ENCODE measurements around the gene CARD11.

DNA sequence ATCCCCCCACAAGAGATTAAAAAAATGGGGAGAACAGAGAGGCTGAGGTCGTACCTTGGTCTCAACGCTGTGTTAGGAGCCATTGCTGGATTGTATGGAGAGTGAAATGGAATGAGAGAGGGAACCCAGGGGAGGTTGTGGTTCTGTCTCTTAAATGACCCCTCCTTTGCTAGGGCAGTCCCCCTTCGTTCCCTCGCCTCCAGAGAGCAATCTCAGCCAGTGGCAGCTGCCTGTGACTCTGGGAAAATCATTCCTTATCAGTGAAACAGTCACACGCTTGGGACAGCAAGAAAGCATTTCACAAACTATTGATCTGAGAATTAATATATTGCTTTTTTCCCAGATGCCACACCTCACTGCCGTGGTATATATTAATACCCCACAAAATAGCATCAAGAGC lies 12.0 kb upstream of the CARD11 start:
- TF ChIP-seq EP300 (conservative IDR thresholded peaks at IDR 0.05; ENCODE audit: poor library complexity, severe bottlenecking) (no peak), EZH2 (IDR thresholded peaks at IDR 0.05; ENCODE audit: borderline replicate concordance, insufficient read depth, low read length, poor library complexity, severe bottlenecking) (no peak), SMC3 (conservative IDR thresholded peaks at IDR 0.05; ENCODE audit: poor library complexity) (no peak), POLR2AphosphoS5 (IDR thresholded peaks at IDR 0.05) (no peak), RAD21 (conservative IDR thresholded peaks at IDR 0.05) (no peak)
- TF ChIP-seq, protein P1, sequence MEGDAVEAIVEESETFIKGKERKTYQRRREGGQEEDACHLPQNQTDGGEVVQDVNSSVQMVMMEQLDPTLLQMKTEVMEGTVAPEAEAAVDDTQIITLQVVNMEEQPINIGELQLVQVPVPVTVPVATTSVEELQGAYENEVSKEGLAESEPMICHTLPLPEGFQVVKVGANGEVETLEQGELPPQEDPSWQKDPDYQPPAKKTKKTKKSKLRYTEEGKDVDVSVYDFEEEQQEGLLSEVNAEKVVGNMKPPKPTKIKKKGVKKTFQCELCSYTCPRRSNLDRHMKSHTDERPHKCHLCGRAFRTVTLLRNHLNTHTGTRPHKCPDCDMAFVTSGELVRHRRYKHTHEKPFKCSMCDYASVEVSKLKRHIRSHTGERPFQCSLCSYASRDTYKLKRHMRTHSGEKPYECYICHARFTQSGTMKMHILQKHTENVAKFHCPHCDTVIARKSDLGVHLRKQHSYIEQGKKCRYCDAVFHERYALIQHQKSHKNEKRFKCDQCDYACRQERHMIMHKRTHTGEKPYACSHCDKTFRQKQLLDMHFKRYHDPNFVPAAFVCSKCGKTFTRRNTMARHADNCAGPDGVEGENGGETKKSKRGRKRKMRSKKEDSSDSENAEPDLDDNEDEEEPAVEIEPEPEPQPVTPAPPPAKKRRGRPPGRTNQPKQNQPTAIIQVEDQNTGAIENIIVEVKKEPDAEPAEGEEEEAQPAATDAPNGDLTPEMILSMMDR (IDR thresholded peaks at IDR 0.05; ENCODE audit: poor library complexity, severe bottlenecking) = no peak
- TF ChIP-seq, protein P2, sequence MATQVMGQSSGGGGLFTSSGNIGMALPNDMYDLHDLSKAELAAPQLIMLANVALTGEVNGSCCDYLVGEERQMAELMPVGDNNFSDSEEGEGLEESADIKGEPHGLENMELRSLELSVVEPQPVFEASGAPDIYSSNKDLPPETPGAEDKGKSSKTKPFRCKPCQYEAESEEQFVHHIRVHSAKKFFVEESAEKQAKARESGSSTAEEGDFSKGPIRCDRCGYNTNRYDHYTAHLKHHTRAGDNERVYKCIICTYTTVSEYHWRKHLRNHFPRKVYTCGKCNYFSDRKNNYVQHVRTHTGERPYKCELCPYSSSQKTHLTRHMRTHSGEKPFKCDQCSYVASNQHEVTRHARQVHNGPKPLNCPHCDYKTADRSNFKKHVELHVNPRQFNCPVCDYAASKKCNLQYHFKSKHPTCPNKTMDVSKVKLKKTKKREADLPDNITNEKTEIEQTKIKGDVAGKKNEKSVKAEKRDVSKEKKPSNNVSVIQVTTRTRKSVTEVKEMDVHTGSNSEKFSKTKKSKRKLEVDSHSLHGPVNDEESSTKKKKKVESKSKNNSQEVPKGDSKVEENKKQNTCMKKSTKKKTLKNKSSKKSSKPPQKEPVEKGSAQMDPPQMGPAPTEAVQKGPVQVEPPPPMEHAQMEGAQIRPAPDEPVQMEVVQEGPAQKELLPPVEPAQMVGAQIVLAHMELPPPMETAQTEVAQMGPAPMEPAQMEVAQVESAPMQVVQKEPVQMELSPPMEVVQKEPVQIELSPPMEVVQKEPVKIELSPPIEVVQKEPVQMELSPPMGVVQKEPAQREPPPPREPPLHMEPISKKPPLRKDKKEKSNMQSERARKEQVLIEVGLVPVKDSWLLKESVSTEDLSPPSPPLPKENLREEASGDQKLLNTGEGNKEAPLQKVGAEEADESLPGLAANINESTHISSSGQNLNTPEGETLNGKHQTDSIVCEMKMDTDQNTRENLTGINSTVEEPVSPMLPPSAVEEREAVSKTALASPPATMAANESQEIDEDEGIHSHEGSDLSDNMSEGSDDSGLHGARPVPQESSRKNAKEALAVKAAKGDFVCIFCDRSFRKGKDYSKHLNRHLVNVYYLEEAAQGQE (IDR thresholded peaks at IDR 0.05; ENCODE audit: borderline replicate concordance) = no peak
